Upper lobe of left lung (tissue), 4 donors: ENCODE data around the gene SRSF1.

Source experiments
- CTCF ChIP-seq, 6 experiments: fragments of 450-650 bp in 4 of 6; fragments of 200-600 bp in 2 of 6; sonication (generic) in 2 of 6; IDR thresholded peaks; one replicate each; pipeline ENCODE4 v1.5.1; 2016 to 2019; ENCODE audit warnings: antibody characterized with exemption in 6 of 6
- POLR2A ChIP-seq, 4 donors: fragments of 450-650 bp; IDR thresholded peaks; one replicate each; pipeline ENCODE4 v1.5.1; 2016 to 2017; ENCODE audit warnings: antibody characterized with exemption in 4 of 4, mild to moderate bottlenecking in 2 of 4
- POLR2AphosphoS5 ChIP-seq, 2 donors: sonication (generic); formaldehyde crosslinking; IDR thresholded peaks; one replicate each; pipeline ENCODE4 v1.5.1; 2017; ENCODE audit warnings: antibody characterized with exemption in 2 of 2

GRCh38 chr17:58032691-58033415, 25.8 kb upstream of the SRSF1 start:
- TF ChIP-seq POLR2AphosphoS5 (IDR thresholded peaks at IDR 0.05) (no peak), CTCF (IDR thresholded peaks at IDR 0.05) (no peak), POLR2A (IDR thresholded peaks at IDR 0.05) (no peak)
